Tibial artery (tissue), 4 donors: Measurements from ENCODE around the gene PPP1R3C.

Experiments used
- DNase-seq, 2 donors: peaks; one replicate each; pipeline ENCODE4 v3.0.0-alpha.2; 2019
- H3K27ac ChIP-seq, 2 donors: fragments of 200-600 bp; sonication (generic) in 1 of 2; 1 replicate in 1 of 2; 2 replicates in 1 of 2; pipeline ENCODE4 v1.5.1; 2018 to 2019; ENCODE audit warnings: mild to moderate bottlenecking in 1 of 2
- H3K27me3 ChIP-seq, 2 donors: fragments of 200-600 bp; sonication (generic) in 1 of 2; one replicate each; pipeline versions ENCODE4 v1.5.1 to v1.6.0; 2016 to 2019
- H3K36me3 ChIP-seq, 3 donors: fragments of 200-600 bp; sonication (generic) in 2 of 3; one replicate each; pipeline ENCODE4 v1.5.1; 2016 to 2019; ENCODE audit warnings: mild to moderate bottlenecking in 2 of 3
- H3K4me1 ChIP-seq, 4 donors: fragments of 200-600 bp; sonication (generic) in 2 of 4; 1 replicate in 3 of 4; 2 replicates in 1 of 4; pipeline ENCODE4 v1.5.1; 2016 to 2019
- H3K4me3 ChIP-seq, 2 donors: fragments of 200-600 bp; sonication (generic) in 1 of 2; 1 replicate in 1 of 2; 2 replicates in 1 of 2; pipeline ENCODE4 v1.5.1; 2018 to 2019; ENCODE audit warnings: mild to moderate bottlenecking in 2 of 2
- H3K9me3 ChIP-seq, 3 donors: fragments of 200-600 bp; sonication (generic) in 1 of 3; one replicate each; pipeline ENCODE4 v1.5.1; 2016 to 2019
- intact Hi-C: fragments of 100-400 bp; cut with DNase I; formaldehyde crosslinking; loops from one replicate; pipeline ENCODE4 v1.15.0; 2023; ENCODE audit warnings: low total_unique reads
- TF ChIP-seq, protein P1 (sequence below), 2 experiments: fragments of 200-600 bp in 1 of 2; fragments of 450-650 bp in 1 of 2; IDR thresholded peaks; one replicate each; pipeline ENCODE4 v1.5.1; 2017 to 2019; ENCODE audit warnings: antibody characterized with exemption in 2 of 2, mild to moderate bottlenecking in 1 of 2, moderate library complexity in 1 of 2

The PPP1R3C gene

DNA sequence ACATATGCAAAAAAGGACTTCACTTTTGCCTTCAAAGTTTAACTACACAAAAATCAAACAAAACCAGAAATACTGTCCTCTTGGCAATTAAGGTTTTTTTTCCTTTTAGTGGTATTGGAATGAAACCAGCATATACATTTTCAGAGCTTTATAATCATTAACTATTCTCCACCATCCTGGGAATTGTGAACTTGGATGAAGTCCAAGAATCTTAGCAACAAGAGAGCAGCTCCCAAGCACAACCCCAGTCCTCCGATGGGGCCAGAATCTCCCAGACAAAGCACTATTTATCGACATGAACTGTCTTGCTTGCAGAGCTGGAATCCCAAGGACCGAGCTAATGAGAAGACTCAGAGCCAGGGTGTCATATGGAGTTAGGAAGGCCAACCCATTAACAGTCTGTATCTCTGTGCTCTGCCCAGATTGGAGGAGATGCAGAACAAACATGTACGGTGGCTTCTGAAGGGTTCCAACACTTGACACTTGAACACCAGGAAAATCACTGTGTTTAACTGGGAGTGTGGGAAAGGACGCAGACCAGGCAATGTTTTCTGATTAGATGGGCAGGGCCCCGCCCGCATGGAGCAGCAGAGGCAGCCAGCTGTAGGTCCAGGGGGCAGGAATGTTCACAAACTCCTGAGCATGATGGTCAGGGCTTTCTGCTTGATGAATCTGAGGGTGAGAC is 35.5 kb downstream of the PPP1R3C start:
- H3K36me3 ChIP-seq: no peaks in the 10 kb centered on the region
- intact Hi-C loops: no loop called here
- TF ChIP-seq, protein P1, sequence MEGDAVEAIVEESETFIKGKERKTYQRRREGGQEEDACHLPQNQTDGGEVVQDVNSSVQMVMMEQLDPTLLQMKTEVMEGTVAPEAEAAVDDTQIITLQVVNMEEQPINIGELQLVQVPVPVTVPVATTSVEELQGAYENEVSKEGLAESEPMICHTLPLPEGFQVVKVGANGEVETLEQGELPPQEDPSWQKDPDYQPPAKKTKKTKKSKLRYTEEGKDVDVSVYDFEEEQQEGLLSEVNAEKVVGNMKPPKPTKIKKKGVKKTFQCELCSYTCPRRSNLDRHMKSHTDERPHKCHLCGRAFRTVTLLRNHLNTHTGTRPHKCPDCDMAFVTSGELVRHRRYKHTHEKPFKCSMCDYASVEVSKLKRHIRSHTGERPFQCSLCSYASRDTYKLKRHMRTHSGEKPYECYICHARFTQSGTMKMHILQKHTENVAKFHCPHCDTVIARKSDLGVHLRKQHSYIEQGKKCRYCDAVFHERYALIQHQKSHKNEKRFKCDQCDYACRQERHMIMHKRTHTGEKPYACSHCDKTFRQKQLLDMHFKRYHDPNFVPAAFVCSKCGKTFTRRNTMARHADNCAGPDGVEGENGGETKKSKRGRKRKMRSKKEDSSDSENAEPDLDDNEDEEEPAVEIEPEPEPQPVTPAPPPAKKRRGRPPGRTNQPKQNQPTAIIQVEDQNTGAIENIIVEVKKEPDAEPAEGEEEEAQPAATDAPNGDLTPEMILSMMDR (IDR thresholded peaks at IDR 0.05): no peak
- H3K9me3 ChIP-seq: no peaks in the 10 kb centered on the region
- no peak overlapping the region for H3K4me3 ChIP-seq
- DNase-seq: no peak
- peaks cover 0 to 87% (median 63%) of the 10 kb centered on the region in 4 donors for H3K4me1 ChIP-seq
- H3K27me3 ChIP-seq: no peaks in the 10 kb centered on the region
- peak overlapping the region; percentile 83 for H3K27ac ChIP-seq

DNA sequence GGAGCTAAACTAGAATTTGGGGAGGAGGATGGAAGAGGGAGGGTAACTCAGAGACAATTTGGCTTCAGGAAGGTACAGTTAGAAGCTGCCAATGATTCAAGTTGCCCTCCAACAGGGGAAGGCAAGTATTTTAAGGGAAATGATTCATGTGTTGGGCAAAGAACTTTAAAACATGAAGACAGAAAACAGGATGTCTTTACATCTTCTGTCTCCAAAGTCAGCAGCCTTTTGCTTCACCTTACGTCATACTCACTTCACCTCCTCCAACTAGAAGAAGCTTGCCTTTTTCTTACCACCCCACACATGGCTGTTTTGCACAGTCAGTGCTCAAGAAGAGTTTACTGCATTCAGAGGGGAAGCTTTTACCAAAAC is 36.1 kb downstream of the PPP1R3C start:
- Histone ChIP-seq H3K4me1 (peaks cover 0 to 87% (median 63%) of the 10 kb centered on the region in 4 donors), H3K27ac (peak overlapping the region; percentile 83)

DNA sequence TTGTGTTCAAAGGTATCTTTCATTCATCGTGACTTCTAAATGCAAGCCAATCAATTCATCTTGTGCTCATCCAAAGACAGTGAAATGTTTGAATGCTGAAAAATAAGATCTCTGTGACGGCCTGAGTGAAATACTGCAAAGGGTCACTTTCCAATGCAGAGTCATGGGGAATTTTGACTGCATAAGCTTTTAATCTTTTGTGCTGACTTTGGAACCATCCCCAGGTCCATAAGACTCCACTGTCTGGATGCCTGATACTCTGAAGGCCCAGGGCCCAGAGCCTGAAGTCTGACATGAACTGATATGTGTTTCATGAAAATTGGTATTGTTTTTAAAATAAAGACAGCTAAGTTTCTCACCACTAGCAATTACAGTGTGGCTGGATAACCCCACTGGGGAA is 39.0 kb downstream of the PPP1R3C start:
- DNase-seq: no peak
- TF ChIP-seq, protein P1 (IDR thresholded peaks at IDR 0.05): no peak
- intact Hi-C loops: no loop called here
- H3K36me3 ChIP-seq: no peaks in the 10 kb centered on the region
- no peaks in the 10 kb centered on the region for H3K27me3 ChIP-seq
- H3K9me3 ChIP-seq: no peaks in the 10 kb centered on the region
- H3K27ac ChIP-seq: peak overlapping the region; percentile 83 to 85
- no peak overlapping the region for H3K4me3 ChIP-seq
- peaks cover 6 to 100% (median 88%) of the 10 kb centered on the region in 4 donors for H3K4me1 ChIP-seq

More for the DNA sequence above, 36.1 kb downstream of the PPP1R3C start:
- Histone ChIP-seq H3K9me3 (no peaks in the 10 kb centered on the region), H3K4me3 (no peak overlapping the region), H3K36me3 (no peaks in the 10 kb centered on the region), H3K27me3 (no peaks in the 10 kb centered on the region)
- intact Hi-C loops: no loop called here
- TF ChIP-seq, protein P1 (IDR thresholded peaks at IDR 0.05): peak in 1 of 2 experiments; percentile 6
- no peak for DNase-seq

DNA sequence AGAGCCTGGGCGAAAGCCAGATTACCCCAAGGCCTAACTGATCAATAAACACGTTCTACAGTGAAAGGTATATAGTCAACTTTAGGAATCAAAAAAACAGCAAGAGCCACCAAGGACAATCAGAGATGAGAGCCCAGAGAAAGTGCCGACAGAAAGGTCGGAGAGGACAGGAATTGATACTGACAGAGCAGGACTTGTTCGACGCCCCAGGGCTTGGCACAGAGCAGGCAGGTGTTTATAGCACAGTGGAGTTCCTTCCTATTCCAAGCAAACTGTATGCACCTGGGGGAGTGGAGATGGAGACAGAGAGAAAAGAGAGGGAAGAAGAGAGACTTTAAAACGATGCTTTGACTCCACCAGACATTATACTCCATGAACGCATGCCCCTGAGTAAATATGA is 39.5 kb downstream of the PPP1R3C start:
- Histone ChIP-seq H3K36me3 (no peaks in the 10 kb centered on the region), H3K27me3 (no peaks in the 10 kb centered on the region), H3K4me3 (no peak overlapping the region), H3K4me1 (peaks cover 6 to 100% (median 88%) of the 10 kb centered on the region in 4 donors), H3K9me3 (no peaks in the 10 kb centered on the region), H3K27ac (peak overlapping the region; percentile 83 to 85)
- TF ChIP-seq, protein P1 (IDR thresholded peaks at IDR 0.05): no peak
- intact Hi-C loops: no loop called here
- DNase-seq: no peak

DNA sequence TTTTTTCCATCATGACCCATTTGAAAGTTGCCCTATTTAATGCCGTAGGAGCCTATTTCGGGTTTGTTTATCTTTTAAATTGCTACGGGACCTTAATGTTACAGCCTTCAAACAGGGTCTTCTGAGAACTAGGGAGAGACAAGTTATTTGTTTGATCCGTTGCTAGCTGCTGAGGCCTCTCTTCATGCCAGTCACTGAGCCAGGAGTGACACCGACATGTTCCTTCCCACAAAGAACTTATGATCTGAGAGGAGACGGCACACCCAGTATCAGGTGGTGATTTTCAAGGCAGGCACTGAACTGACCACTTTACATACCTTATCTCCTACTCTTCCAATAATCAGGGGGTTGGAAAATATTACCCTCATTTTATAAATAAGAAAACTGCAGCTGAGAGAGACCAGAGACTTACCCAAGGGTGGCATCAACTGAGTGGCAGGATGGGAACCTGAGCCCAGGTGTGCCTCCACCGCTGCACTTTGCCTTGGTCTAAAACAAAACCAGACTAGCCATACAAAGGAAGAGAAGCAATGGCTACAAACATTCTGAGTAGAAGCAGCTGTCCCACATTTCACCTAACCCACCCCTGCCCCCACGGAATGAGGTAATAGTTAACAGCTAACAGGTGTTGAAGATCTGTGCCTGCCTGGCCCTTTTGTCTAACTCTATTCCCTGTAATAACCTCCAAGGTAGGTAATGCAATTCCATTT is 40.5 kb downstream of the PPP1R3C start:
- TF ChIP-seq, protein P1 (IDR thresholded peaks at IDR 0.05): no peak
- Histone ChIP-seq H3K9me3 (no peaks in the 10 kb centered on the region), H3K36me3 (no peaks in the 10 kb centered on the region), H3K27ac (peak overlapping the region; percentile 83 to 85), H3K27me3 (no peaks in the 10 kb centered on the region), H3K4me1 (peaks cover 6 to 99% (median 87%) of the 10 kb centered on the region in 4 donors), H3K4me3 (no peak overlapping the region)
- intact Hi-C loops: no loop called here
- DNase-seq: no peak
